ENCODE results near the gene SERINC5. TPM values are rescaled to one million over a fixed set of nuclear protein-coding genes. Genes with fewer than 3 reads are reported as not detected.

Gene SERINC5
- total RNA-seq, 1 experiment from 2014 or later, result 128 TPM

DNA sequence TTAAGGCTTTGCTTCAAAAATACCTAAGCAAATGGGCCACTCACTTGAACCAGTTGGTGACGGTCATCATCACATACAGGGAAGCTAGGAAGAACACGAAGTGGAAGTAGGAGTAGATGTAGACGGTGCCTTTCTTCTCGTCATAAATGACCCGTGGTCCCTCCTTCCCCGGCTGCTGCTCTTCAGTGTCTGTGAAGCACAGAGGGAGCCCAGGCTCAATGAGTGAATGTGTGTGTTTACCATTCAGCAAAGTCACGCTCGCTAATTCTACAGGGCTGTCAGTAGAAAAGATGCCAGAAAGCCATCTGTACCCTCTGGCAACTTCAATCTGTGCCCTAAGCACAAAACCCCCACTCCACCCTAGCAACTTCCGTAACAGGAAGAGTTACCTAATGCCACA lies 109.8 kb downstream of the SERINC5 start:
- ATAC-seq, result no peak
- ChIA-PET POLR2A (no interaction called here), CTCF (no interaction called here)
- DNase-seq (ENCODE audit: low spot score), result no peak
- TF ChIP-seq, protein P1, sequence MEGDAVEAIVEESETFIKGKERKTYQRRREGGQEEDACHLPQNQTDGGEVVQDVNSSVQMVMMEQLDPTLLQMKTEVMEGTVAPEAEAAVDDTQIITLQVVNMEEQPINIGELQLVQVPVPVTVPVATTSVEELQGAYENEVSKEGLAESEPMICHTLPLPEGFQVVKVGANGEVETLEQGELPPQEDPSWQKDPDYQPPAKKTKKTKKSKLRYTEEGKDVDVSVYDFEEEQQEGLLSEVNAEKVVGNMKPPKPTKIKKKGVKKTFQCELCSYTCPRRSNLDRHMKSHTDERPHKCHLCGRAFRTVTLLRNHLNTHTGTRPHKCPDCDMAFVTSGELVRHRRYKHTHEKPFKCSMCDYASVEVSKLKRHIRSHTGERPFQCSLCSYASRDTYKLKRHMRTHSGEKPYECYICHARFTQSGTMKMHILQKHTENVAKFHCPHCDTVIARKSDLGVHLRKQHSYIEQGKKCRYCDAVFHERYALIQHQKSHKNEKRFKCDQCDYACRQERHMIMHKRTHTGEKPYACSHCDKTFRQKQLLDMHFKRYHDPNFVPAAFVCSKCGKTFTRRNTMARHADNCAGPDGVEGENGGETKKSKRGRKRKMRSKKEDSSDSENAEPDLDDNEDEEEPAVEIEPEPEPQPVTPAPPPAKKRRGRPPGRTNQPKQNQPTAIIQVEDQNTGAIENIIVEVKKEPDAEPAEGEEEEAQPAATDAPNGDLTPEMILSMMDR (IDR thresholded peaks at IDR 0.05), result no peak
- TF ChIP-seq, protein P2, sequence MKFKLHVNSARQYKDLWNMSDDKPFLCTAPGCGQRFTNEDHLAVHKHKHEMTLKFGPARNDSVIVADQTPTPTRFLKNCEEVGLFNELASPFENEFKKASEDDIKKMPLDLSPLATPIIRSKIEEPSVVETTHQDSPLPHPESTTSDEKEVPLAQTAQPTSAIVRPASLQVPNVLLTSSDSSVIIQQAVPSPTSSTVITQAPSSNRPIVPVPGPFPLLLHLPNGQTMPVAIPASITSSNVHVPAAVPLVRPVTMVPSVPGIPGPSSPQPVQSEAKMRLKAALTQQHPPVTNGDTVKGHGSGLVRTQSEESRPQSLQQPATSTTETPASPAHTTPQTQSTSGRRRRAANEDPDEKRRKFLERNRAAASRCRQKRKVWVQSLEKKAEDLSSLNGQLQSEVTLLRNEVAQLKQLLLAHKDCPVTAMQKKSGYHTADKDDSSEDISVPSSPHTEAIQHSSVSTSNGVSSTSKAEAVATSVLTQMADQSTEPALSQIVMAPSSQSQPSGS (CRISPR knock-in tag; IDR thresholded peaks at IDR 0.05; ENCODE audit: borderline replicate concordance, low read depth), result no peak
- TF ChIP-seq, protein P3, sequence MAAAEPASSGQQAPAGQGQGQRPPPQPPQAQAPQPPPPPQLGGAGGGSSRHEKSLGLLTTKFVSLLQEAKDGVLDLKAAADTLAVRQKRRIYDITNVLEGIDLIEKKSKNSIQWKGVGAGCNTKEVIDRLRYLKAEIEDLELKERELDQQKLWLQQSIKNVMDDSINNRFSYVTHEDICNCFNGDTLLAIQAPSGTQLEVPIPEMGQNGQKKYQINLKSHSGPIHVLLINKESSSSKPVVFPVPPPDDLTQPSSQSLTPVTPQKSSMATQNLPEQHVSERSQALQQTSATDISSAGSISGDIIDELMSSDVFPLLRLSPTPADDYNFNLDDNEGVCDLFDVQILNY (CRISPR knock-in tag; IDR thresholded peaks at IDR 0.05), result no peak
- TF ChIP-seq, protein P4, sequence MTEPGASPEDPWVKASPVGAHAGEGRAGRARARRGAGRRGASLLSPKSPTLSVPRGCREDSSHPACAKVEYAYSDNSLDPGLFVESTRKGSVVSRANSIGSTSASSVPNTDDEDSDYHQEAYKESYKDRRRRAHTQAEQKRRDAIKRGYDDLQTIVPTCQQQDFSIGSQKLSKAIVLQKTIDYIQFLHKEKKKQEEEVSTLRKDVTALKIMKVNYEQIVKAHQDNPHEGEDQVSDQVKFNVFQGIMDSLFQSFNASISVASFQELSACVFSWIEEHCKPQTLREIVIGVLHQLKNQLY (CRISPR knock-in tag; IDR thresholded peaks at IDR 0.05), result no peak
- TF ChIP-seq TCF7 (CRISPR knock-in tag; IDR thresholded peaks at IDR 0.05; ENCODE audit: low read depth) (no peak), KAT7 (CRISPR knock-in tag; IDR thresholded peaks at IDR 0.05; ENCODE audit: borderline replicate concordance) (no peak), TEAD4 (CRISPR knock-in tag; IDR thresholded peaks at IDR 0.05) (no peak), RORB (CRISPR knock-in tag; IDR thresholded peaks at IDR 0.05) (no peak), ZBTB21 (CRISPR knock-in tag; IDR thresholded peaks at IDR 0.05; ENCODE audit: borderline replicate concordance) (no peak), CREM (CRISPR knock-in tag; IDR thresholded peaks at IDR 0.05) (no peak), EMX1 (CRISPR knock-in tag; IDR thresholded peaks at IDR 0.05) (no peak), ZNF396 (CRISPR knock-in tag; IDR thresholded peaks at IDR 0.05; ENCODE audit: borderline replicate concordance) (no peak), CBFB (CRISPR knock-in tag; IDR thresholded peaks at IDR 0.05; ENCODE audit: low read depth) (no peak), PRRX2 (CRISPR knock-in tag; IDR thresholded peaks at IDR 0.05) (no peak)
- TF ChIP-seq, protein P5, sequence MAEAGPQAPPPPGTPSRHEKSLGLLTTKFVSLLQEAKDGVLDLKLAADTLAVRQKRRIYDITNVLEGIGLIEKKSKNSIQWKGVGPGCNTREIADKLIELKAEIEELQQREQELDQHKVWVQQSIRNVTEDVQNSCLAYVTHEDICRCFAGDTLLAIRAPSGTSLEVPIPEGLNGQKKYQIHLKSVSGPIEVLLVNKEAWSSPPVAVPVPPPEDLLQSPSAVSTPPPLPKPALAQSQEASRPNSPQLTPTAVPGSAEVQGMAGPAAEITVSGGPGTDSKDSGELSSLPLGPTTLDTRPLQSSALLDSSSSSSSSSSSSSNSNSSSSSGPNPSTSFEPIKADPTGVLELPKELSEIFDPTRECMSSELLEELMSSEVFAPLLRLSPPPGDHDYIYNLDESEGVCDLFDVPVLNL (CRISPR knock-in tag; IDR thresholded peaks at IDR 0.05; ENCODE audit: borderline replicate concordance, low read depth), result no peak
- TF ChIP-seq, protein P6, sequence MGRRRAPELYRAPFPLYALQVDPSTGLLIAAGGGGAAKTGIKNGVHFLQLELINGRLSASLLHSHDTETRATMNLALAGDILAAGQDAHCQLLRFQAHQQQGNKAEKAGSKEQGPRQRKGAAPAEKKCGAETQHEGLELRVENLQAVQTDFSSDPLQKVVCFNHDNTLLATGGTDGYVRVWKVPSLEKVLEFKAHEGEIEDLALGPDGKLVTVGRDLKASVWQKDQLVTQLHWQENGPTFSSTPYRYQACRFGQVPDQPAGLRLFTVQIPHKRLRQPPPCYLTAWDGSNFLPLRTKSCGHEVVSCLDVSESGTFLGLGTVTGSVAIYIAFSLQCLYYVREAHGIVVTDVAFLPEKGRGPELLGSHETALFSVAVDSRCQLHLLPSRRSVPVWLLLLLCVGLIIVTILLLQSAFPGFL (CRISPR knock-in tag; IDR thresholded peaks at IDR 0.05; ENCODE audit: borderline replicate concordance), result no peak
- TF ChIP-seq, protein P7, sequence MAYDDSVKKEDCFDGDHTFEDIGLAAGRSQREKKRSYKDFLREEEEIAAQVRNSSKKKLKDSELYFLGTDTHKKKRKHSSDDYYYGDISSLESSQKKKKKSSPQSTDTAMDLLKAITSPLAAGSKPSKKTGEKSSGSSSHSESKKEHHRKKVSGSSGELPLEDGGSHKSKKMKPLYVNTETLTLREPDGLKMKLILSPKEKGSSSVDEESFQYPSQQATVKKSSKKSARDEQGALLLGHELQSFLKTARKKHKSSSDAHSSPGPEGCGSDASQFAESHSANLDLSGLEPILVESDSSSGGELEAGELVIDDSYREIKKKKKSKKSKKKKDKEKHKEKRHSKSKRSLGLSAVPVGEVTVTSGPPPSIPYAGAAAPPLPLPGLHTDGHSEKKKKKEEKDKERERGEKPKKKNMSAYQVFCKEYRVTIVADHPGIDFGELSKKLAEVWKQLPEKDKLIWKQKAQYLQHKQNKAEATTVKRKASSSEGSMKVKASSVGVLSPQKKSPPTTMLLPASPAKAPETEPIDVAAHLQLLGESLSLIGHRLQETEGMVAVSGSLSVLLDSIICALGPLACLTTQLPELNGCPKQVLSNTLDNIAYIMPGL (CRISPR knock-in tag; IDR thresholded peaks at IDR 0.05), result no peak
- TF ChIP-seq, protein P8, sequence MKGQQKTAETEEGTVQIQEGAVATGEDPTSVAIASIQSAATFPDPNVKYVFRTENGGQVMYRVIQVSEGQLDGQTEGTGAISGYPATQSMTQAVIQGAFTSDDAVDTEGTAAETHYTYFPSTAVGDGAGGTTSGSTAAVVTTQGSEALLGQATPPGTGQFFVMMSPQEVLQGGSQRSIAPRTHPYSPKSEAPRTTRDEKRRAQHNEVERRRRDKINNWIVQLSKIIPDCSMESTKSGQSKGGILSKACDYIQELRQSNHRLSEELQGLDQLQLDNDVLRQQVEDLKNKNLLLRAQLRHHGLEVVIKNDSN (CRISPR knock-in tag; IDR thresholded peaks at IDR 0.05), result no peak
- Mint-ChIP-seq H3K4me3 (no peak overlapping the region), H3K36me3 (peaks cover 58% of the 10 kb centered on the region), H3K27ac (peak overlapping the region; percentile 88), H3K9me3 (no peaks in the 10 kb centered on the region), H3K27me3 (ENCODE audit: low read depth) (no peaks in the 10 kb centered on the region), H3K4me1 (peaks cover 64% of the 10 kb centered on the region)

Measured in WTC11 (cell line).